ENCODE results near the gene ARFIP1.
"Not testable (repeated sequence)": the region's sequence is repeated elsewhere in the genome, so short reads cannot be mapped to it uniquely, and the experiment has no call there.

DNA sequence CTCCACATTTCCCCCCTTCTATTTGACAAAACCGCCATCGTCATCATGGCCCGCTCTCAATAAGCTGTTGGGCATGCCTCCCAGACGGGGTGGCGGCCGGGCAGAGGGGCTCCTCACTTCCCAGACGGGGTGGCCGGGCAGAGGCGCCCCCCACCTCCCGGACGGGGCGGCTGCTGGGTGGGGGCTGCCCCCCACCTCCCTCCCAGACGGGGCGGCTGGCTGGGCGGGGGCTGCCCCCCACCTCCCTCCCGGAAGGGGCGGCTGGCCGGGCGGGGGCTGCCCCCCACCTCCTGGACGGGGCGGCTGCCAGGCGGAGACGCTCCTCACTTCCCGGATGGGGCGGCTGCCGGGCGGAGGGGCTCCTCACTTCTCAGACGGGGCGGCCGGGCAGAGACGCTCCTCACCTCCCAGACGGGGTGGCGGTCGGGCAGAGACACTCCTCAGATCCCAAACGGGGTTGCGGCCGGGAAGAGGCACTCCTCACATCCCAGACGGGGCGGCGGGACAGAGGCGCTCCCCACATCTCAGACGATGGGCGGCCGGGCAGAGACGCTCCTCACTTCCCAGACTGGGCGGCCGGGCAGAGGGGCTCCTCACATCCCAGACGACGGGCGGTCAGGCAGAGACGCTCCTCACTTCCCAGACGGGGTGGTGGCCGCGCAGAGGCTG, 14.6 kb upstream of the ARFIP1 start:
- not testable (repeated sequence) for TF ChIP-seq POLR2A, EP300 (IDR thresholded peaks at IDR 0.05)
